Mucosa of descending colon (tissue), 3 donors: ENCODE data around the gene CFAP157. TPM values are rescaled to one million over a fixed set of nuclear protein-coding genes. Genes with fewer than 3 reads are reported as not detected.

Source experiments
- ATAC-seq: fragments of 200-7000 bp; cut with Tn5 transposase; one replicate; pipeline ENCODE4 v1.9.1; 2020; ENCODE audit warnings: mild to moderate bottlenecking, moderate library complexity
- DNase-seq, 3 donors: peaks; one replicate each; pipeline ENCODE4 v3.0.0-alpha.2; 2020
- H3K36me3 ChIP-seq: fragments of 200-600 bp; one replicate; pipeline ENCODE4 v1.8.0; 2021; ENCODE audit warnings: low read depth, mild to moderate bottlenecking
- H3K4me1 ChIP-seq: fragments of 200-600 bp; one replicate; pipeline ENCODE4 v1.8.0; 2021; ENCODE audit warnings: low read depth, mild to moderate bottlenecking
- H3K4me3 ChIP-seq: fragments of 200-600 bp; one replicate; pipeline ENCODE4 v1.8.0; 2021; ENCODE audit warnings: mild to moderate bottlenecking
- H3K9me3 ChIP-seq: fragments of 200-600 bp; one replicate; pipeline ENCODE4 v1.8.0; 2021; ENCODE audit warnings: mild to moderate bottlenecking
- intact Hi-C, 2 donors: fragments of 100-400 bp; cut with DNase I in 1 of 2; cut with micrococcal nuclease in 1 of 2; formaldehyde crosslinking; loops; one replicate each; pipeline versions ENCODE4 v1.11.0 to v1.11.1; 2022; cut with DNase I, micrococcal nuclease
- total RNA-seq, 3 donors: library from RNA; stranded (reverse); fragmentation: NEBNext Ultra II Directional in 2 of 3; extraction: Animal tissue kit (Norgen Biotek cat#: 25700) in 2 of 3; gene quantifications; one replicate each; pipeline versions ENCODE4 v1.2.1 to v1.2.4, GENCODE V29; 2021 to 2023
- TF ChIP-seq, protein P1 (sequence below): fragments of 200-600 bp; IDR thresholded peaks from one replicate; pipeline ENCODE4 v1.8.0; 2022; ENCODE audit warnings: antibody characterized with exemption, mild to moderate bottlenecking
- donor health status: DM: no; HTN: no; CAD: no; lungs with moderate emphysema.
- donor health status: DM: no; HTN: no; CAD: no.
- donor health status: DM: no; HTN: yes; CAD: no.

CFAP157 gene
- total RNA-seq, 3 donors from 2014 or later = 0.12 to 0.28 TPM; not detected in 1

DNA sequence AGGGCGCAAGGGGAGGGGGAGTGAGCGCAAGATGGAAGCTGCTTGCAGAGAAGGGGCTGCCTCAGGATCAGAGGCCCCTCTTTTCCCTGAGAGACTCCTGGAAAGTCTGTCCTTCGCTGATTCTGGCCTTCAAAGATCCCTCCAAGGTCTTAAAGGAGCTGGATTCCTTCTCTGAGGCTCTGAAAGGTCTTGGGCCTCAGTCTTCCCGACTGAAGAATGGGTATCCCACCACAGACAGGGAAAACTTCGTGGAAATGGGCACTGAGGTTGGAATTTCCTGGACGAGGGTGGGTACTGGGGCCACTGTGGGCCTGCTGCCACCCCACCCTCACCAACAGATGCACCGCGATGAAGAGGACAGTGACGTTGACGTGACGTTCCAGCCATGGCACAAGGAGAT, 5.6 kb downstream of the CFAP157 start:
- ATAC-seq = no peak
- intact Hi-C loops = no loop called here
- peaks cover 5% of the 10 kb centered on the region for H3K4me1 ChIP-seq

DNA sequence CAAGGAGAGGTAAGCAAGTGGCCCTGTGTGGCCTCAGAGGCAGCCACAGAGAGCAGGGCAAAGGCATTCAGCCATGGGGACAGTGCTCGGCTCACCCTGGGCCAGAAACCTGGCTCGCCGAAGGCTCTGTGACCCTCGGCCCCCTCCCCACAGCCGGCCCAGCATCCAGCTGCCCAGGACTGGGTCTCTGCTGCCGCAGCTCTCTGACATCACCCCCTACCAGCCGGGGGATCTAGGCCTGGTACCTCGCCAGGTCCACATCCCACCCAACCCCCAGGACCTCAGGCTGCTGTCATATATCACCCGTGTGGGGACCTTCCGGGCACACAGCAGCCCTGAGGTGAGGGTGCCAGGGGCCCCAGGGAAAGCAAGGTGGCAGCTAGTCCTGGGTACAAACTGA, 6.1 kb downstream of the CFAP157 start:
- Histone ChIP-seq H3K4me1 (peaks cover 5% of the 10 kb centered on the region), H3K9me3 (no peaks in the 10 kb centered on the region), H3K36me3 (no peaks in the 10 kb centered on the region), H3K4me3 (no peak overlapping the region)
- no peak for DNase-seq
- intact Hi-C loops = no loop called here
- ATAC-seq = no peak
- TF ChIP-seq, protein P1, sequence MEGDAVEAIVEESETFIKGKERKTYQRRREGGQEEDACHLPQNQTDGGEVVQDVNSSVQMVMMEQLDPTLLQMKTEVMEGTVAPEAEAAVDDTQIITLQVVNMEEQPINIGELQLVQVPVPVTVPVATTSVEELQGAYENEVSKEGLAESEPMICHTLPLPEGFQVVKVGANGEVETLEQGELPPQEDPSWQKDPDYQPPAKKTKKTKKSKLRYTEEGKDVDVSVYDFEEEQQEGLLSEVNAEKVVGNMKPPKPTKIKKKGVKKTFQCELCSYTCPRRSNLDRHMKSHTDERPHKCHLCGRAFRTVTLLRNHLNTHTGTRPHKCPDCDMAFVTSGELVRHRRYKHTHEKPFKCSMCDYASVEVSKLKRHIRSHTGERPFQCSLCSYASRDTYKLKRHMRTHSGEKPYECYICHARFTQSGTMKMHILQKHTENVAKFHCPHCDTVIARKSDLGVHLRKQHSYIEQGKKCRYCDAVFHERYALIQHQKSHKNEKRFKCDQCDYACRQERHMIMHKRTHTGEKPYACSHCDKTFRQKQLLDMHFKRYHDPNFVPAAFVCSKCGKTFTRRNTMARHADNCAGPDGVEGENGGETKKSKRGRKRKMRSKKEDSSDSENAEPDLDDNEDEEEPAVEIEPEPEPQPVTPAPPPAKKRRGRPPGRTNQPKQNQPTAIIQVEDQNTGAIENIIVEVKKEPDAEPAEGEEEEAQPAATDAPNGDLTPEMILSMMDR = no peak

More for the DNA sequence above, 5.6 kb downstream of the CFAP157 start:
- Histone ChIP-seq H3K4me3 (no peak overlapping the region), H3K36me3 (no peaks in the 10 kb centered on the region), H3K9me3 (no peaks in the 10 kb centered on the region)
- TF ChIP-seq, protein P1 = no peak
- DNase-seq = no peak

- Histone ChIP-seq H3K4me1 (peaks cover 5% of the 10 kb centered on the region), H3K4me3 (no peak overlapping the region), H3K36me3 (no peaks in the 10 kb centered on the region), H3K9me3 (no peaks in the 10 kb centered on the region)
- intact Hi-C loops = no loop called here
- ATAC-seq (no peak), DNase-seq (no peak)
- TF ChIP-seq, protein P1 = no peak
Observed at GRCh38 chr9:127714020-127714750, 7.4 kb downstream of the CFAP157 start.

DNA sequence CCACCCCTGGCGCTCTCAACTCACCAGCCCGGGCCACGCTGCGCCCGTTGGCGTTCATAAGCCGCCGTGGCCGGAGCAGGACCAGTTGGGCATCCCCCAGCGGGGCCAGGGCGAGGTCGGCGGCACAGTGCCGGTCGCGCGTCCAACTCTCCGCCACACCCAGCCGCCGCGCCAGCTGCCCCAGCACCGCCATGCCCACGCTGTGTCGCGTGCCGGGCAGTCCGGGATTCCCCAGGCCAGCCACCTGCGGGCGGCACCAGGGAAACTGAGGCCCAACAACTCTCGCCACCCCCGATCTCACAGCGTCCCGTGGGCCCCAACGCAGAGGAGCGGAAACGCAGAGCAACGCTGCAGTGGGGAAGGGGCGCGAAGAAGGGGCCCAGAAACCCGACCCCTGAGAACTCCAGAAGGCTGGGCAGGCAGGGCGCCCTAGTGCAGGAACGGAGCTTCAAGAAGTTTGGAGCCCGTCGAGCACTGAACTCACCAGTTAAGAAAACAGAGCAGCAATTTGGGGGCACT, 8.2 kb downstream of the CFAP157 start:
- intact Hi-C loops = no loop called here
- peak in 2 of 3 donors; percentile 51 to 75 for DNase-seq
- Histone ChIP-seq H3K4me3 (peak overlapping the region; percentile 61), H3K36me3 (no peaks in the 10 kb centered on the region), H3K9me3 (no peaks in the 10 kb centered on the region), H3K4me1 (peaks cover 5% of the 10 kb centered on the region)
- ATAC-seq = peak; percentile 69
- TF ChIP-seq, protein P1 = no peak

DNA sequence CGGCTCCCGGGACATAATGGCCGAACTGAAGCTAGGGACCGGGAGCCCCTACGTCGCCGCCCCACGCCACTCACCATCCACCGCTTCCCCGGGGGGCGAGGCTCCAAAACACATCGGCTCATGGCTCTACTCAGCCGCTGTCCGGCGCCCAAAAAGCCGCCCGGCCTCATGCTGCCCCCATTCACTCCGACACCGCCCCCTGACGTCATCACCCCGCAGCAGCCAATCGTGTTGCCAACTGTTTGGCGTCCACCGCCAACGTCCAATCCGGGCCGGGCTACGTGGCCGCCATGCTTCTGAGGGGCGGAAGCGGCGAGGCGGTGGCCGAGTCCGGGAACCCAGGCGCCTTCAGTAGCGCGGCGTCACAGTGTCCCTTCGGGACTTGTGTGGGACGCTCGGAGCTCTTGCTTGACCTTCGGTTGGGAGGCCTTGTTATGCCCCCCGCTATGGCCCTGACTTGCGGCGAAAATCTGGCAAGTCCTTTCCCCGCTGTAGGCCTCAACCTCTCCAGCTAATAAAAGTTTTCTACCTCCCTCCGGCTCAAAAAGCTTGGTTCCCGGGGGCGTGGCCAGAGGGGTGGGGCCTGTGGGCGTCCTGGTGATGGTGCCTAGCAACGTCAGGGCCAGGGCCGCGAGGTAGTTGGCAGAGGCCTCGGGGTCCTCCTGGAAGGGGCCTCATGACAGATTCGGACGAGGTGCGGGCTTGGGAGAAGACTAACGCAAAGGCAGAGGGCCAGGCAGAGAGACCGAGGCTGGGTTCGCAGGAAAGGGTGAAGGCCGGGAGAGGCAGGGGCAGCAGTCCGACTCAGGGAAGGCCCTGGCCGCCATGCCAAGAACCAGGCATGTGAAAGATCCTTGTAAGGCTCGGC, 8.9 kb downstream of the CFAP157 start, which contains the start of the genes PTRH1 and TTC16:
TSS of gene PTRH1 (minus strand) at position 194 of the 868 bp plus-strand sequence. CDS start at position 170, 24 bp downstream.
TSS of gene TTC16 (plus strand) at position 610 of the 868 bp plus-strand sequence. CDS start at position 677, 67 bp downstream.
- H3K9me3 ChIP-seq = no peaks in the 10 kb centered on the region
- TF ChIP-seq, protein P1 = no peak
- intact Hi-C loops = no loop called here
- H3K36me3 ChIP-seq = no peaks in the 10 kb centered on the region
- H3K4me1 ChIP-seq = peaks cover 5% of the 10 kb centered on the region
- DNase-seq (peak; percentile 98), ATAC-seq (peak; percentile 98)
- peak within 1 kb of the TSS; percentile 61 for H3K4me3 ChIP-seq
